CD1c-positive myeloid dendritic cell (primary cell): ENCODE results near the gene MMRN2.

Experiments used
- DNase-seq: peaks from one replicate; pipeline ENCODE4 v3.0.0-alpha.2; 2016; ENCODE audit errors: extremely low spot score

Gene MMRN2

DNA sequence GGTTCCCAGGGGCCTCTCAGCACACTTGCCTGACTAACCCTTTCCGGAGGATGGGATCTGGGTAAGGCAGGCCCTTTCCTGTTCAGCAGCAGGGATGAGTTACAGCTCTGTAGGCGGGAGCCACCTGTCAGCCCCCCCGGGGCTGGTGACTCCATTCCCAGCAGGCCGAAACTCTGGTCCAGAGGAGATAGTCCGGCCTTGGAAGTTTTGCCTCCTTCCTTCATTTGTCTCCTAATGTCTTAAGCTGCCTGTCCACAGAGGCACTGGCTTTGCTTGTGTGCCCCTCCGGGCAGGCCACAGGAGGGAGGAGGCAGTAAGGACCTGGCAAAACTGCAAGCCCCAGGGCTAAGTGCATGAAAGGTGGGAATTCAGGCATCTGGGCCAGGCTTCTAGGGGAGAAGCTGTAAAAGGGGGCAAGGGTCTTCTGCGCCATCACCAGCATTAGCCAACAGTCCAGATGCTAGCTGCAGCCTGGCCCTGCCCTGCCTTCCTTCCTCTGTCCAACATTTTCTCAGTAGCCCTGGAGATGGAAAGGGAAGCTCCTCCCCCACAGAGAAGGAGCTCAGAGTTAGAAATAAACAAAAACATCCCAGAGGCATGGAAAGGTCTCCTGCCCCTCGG is 12.1 kb upstream of the MMRN2 start:
- no peak for DNase-seq

DNA sequence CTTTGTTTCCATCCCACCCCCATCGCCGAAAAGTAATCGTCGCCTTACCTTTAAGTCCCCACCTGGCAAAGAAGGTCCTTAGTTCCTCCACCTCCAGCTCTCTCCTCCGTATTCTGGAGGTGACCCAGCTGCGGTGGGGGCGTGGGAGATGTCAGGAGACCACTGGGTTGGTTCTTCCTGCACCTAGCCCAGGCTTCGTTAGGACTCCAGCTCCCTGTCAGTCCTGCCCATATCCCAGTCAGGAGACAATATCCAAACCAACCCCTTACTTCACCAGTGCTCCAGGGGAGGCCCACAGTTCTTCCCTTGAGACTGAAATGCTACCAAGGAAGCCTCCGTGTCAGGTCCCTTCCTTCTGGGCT is 11.6 kb upstream of the MMRN2 start:
- DNase-seq: no peak

DNA sequence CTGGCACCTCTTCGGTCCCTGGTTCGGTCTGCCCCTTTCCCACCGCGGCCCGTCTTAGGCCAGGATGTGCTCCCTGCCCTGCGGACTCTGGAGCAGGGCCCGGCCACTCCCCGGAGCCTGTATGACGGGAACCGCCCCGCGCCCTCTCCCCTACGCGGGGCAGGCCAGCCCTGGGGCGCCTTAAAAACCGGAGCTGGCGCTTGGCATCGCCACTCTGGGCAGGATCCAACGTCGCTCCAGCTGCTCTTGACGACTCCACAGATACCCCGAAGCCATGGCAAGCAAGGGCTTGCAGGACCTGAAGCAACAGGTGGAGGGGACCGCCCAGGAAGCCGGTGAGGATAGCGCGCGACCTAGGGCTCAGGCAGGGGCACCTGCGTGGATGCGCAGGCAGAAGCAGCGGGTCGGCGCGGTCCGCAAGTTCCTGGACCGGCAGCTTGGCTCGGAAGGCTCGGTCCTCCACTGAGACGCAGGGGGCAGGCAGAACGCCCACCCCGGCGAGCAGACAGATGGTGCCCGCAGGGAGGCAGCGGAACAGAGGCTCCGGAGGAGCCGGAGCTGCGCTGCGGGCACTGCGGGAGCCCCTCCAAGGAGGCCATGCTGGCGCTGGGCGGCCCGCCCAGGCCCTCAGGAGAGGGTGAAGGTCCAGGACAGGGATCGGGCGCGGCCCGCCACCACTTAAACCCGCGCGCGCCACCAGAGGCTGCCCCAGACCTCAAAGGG is 11.0 kb upstream of the MMRN2 start, which contains the start of gene ADIRF:
Gene ADIRF (plus strand): TSS at position 212 of the 723 bp plus-strand sequence. CDS start 63 bp downstream, at position 275.
- DNase-seq: no peak

DNA sequence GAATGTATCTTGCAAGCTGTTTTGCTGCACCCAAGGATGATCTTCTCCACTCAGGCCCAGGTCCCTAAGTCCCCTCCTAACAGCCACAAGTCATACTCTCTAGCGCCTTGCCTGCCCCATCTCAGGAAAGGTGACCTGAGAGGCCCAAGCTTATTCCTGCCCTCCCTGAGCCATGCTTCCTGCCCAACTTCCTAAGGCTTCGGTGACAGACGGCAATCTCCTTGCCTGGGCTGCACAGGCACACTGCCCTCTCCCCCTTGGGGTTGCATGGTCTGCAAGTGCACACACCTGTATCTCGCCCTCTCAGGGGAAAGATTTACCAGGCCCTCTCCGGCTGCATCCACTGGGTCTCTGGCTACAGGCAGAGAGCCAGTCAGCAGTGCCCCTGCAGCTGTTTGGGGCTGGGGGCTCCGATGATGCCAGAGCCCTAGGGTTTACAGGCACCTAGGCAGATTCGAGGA is 10.1 kb upstream of the MMRN2 start:
- DNase-seq: no peak

DNA sequence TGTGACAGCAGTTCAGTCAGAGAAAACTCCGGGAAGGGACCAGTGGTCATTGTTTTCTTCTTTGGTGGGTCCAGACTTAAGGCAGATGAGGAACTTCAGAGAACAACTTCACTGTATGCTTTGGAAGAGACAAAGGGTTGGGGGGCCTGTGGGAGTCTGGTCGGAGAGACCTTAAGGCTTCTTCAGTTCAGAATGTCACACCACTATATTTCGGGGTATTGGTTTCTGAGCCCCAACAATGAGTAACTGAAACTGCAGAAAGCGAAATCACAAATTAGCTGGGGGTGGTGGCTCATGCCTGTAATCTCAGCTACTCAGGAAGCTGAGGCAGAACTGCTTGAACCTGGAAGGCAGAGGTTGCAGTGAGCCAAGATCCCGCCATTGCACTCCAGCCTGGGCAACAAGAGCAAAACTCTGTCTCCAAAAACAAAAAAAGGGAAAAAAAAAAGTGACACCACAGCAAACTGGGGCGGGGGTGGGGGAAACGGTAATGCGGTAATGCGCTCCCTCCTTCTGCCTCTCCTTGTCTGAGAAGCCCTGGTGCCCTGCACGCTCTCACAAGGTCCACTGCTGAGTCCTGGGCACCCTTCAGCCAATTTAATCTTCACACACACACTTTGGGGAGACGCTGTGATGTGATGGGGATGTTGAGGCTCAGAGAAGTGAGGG is 8.7 kb upstream of the MMRN2 start:
- no peak for DNase-seq

DNA sequence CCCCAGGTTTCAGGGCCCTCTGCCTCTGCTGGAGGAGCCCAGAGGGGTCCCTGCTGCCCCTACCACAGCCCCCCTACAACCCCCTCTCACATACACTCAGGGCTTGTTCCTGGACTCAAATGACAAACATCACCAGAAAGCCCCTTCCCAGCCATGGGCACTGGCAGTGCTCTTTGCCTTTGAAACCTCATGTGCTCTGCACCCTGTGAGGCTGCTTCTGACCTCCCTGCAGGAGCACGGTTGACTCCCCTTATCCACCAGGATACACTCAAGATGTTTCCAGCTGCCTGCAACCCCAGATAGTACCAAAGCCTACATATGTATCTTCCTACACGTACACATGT is 7.4 kb upstream of the MMRN2 start:
- DNase-seq: no peak

DNA sequence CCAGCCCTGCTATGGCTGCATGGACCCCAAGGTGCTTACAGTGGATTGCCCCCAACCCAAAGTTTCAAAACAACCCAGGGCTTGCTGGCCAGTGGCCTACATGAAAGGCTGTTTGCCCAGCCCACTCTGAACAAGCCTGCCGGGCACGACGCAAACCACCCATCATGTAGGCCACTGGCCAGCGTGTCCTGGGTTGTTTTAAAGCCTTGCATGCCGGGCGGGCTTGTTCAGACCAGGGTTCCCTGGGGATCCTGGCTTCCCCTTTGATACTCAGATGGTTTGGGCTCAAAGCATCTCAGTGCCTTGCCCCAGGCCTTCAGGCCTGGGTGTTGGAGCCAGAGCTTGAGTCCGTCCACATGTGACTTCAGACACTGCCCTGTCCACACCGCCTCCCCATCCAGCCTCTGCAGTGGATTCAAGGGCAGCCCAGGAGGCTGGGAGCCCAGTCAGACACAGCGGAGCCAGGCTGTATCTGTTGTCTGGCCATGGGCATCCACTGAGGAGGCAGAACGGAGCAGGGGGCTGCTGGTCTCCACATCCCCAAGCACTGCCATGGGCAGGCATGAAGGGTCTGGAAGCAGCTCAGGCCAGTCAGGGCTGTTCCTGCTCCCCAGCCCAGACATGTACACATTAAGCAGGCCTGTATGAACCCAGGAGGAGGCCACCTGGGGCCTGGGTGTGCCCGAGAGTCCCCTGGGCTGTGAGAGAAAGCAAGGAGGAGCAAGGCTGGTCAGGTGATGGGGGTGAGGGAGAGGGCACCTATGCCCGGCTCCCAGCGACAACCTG is 6.8 kb upstream of the MMRN2 start:
- no peak for DNase-seq

DNA sequence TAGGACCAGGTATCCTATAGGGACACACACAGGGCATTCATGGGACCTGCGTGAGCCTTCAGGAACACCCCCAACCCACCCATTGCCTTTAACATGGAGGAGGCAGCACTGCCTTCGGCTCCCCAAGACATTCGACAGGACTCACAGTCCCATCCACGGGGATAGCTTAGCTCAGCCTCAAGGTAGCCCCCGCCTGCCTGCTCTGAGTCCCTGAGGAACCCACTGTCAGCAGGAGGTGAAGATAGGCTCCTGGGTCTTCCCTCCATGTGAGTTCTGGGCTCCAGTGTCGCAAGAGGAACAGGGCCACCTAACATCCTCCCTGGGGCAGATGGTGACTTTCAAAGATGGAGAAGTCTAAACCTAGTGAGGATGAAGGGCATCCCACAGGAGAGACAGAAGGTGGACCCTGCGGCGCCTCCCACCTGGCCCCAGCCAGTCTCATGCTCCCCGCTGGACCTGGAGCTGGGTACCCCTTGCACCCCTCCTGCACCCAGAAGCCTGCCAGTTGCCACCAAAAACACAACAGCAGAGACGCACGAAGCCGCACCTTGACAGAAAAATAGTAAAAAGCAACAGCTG is 6.0 kb upstream of the MMRN2 start:
- no peak for DNase-seq

DNA sequence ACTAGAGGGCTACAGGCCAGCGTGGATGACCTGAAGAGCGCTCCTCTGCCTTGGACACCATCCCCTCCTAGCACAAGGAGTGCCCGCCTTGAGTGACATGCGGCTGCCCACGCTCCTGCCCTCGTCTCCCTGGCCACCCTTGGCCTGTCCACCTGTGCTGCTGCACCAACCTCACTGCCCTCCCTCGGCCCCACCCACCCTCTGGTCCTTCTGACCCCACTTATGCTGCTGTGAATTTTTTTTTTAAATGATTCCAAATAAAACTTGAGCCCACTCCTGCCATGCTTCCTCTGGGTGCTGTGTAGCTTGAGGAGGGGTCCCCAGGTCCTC is 5.5 kb upstream of the MMRN2 start:
- DNase-seq: no peak

DNA sequence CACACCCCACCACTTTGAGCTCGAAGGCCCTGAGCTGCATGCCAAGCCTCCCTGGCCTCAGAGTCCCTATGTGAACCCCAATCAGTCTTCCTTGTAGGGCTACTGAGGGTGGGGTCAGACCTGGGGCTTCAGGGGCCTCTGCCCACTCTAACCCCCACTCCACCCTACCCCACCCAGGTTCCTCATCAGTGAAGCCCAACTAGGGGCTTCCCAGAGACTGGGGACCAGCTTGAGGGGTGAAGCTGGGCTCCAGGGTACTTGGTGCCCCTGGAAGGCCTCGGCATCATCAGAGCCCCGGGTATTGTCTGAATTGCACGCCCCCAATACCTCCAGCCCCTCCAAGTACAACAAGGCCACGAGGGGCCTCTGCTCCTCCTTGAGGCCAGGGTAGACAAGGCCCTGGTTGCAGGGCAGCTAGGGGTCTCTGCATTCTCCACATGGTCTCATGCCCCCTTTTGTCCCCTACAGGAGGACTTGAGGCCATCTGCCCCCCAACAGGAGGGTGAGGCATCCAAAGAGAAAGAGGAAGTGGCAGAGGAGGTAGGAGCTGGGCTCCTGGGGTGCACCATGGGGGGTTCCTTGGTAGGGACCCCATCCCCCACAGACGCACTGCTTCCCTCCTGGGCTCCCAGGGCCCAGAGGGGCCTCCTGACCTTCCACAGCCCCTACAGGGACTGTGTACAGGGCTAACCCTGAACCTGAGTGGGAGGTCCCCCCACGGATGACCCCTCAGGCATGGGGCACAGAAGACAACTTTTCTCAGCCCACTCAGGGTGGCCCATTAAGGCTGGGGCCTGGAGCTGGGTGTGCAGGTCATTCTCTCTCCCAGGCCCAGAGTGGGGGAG is 4.9 kb upstream of the MMRN2 start:
- no peak for DNase-seq

DNA sequence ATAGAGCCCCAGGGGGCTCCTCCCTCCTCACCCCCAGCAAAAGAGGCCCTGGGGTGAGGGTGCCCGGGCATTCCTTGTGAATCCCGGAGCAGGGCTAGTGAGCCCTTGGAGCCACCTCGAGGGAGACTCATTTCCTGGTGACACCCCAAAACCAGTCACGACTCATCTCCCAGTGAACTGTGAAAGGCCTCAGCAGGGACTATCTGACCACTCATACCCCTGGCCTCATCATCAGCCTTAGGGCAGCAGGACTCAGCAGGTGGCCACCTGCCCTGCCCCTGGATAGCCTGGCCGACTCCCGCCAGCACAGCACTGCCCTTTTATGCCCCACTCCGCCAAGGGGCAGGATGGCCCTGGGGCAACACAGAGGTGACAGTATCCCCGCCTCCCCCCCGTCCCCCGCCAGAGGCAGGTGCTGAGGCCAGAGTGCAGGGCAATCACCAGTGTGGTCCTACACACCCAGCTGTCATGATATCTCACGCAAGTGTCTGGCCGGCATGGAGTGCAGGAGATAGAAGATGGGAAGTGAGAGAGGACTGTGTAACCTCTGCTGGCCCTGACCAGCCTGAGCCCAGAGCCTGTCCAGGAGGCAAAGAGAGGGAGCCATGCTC is 4.2 kb upstream of the MMRN2 start:
- no peak for DNase-seq

DNA sequence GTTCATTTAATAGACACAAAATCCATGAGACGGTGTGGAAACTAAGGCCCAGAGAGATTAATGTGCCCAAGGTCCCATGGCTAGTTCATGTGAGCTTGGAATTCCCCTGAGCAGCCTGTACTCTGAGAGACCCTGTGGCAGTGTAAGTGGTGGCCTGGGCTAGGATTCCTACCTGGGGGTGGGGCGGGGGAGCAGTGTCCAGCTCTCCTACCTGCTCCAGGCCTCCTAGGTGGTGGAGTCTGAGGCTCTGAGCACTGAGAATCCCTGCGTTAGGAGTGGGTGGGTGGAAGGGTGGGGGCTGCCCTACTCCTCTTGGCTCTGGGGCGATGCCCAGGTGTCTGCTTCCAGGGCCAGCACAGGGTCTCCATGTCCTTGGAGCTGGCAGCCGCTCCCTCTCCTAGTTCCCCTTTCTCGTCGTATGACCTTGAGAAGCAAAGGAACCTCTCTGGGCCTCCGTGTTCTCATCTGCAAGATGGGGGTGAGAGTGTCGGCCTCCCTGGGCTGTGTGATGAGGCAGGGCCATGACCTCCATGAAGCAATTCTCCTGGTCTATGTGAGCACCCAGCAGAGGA is 3.5 kb upstream of the MMRN2 start:
- DNase-seq: no peak

DNA sequence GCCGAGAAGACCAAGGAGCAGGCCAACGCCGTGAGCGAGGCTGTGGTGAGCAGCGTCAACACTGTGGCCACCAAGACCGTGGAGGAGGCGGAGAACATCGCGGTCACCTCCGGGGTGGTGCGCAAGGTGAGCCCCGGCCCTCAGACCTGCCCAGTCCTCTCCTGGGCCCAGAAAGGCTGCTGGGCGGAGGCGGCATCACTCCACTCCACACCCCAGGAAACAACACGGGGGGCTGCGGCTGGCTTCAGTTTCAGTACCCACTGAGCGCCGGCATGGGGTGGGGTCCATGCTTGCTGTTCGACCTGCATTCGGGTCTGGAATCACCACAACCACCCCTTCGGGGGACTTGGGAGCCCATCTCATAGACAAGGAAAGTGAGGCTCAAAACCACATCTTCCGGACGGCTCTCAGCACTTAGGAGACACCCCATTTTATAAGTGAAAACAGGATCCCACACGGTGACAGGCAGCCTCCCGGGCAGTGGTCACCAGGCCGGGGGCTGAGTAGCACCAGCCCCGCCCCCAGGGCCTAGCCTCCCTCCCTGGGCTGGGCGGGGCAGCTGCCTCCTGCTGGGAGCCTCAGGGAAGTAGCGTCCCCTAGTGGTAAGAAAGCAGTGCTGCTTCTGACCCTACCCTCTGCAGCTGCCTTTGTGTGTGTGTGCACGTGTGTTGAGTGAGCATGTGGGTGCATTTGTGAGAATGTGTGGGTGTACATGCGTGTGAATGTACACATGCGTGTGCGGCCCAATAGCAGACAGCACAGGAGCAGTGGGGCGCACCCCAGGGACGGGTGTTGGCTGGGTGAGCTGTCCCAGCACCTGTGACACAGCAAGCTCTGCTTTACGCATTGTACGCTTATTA is 2.8 kb upstream of the MMRN2 start:
- DNase-seq: peak; percentile 73

DNA sequence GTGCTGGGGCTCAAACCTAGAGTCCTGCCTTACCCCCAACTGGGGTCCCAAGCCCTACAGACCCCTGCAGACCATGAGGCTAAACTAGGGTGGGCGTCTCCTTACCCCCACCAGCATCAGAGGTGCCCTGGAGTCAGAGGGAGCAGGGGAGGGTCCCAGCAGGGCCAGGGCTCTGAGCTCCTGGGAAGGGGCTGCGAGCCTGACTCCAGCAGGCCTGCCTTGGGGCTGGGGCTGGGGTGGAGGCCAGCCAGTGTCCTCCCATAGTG is 2.3 kb upstream of the MMRN2 start:
- DNase-seq: no peak

DNA sequence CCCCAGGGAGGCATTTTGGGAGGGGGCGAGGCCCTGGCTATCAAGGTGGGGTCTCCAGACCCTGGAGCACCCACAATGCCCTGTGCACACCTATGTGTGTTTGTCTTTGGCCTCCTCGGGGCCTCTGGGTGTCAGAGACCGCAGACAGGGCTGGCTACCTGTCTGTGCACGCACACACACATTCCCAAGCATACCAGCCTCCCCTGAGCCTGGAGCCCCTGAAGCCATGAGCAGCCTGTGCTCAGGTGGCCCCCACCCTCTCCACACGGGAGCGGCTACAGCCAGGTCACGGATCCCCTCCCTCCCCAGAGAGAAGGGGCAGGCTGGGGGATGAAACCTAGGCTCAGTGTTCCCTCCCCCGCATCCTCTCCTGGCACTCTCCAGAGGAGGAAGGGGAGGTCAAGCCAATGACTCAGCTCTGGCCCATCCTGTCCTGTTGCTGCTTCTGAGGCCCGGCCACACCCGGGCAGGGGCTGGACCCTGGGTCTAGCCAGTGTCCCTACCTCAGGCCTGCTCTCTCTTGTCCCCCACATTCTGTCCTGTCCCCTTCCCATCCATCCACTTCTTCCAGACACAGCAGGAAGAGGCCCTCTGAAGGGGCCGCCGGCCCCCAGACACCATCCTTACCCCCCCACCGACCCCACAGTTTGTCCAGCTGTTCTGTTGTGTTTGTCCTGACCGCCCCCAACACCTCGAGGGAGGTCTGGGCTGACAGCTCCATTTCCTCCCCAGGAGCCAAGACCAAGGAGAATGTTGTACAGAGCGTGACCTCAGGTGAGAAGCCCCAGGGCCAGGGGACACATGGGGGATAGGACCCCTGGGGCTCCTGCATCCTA is 1.7 kb upstream of the MMRN2 start:
- DNase-seq: no peak

DNA sequence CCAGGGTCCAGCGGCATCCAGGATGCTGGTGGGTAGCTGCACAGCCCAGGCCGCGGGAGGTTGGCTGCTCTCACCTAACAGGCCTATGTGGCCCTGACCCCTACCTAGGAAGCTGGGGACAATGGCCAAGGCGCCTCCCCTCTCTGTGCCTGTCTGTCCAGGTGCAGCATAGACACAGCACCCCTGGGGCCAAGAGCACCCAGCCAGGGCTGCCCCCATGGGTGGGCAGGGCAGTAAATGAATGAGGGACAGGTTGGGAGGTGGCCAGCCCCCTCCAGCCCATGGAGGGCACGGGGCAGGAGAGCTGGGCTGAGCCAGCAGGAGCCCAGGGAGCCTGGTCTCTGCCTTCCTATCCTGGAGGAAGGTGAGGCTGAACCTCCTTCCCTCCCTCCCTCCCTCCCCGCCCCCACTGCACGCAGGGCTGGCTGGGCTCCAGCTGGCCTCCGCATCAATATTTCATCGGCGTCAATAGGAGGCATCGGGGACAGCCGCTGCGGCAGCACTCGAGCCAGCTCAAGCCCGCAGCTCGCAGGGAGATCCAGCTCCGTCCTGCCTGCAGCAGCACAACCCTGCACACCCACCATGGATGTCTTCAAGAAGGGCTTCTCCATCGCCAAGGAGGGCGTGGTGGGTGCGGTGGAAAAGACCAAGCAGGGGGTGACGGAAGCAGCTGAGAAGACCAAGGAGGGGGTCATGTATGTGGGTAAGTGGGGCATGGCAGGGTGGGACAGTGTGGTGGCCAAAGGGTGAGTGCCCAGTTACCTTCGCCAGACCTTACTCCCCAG is 893 bp upstream of the MMRN2 start, which contains the start of gene SNCG:
Gene SNCG (plus strand): TSS at position 484 of the 785 bp plus-strand sequence. CDS start 99 bp downstream, at position 583.
- DNase-seq: no peak

DNA sequence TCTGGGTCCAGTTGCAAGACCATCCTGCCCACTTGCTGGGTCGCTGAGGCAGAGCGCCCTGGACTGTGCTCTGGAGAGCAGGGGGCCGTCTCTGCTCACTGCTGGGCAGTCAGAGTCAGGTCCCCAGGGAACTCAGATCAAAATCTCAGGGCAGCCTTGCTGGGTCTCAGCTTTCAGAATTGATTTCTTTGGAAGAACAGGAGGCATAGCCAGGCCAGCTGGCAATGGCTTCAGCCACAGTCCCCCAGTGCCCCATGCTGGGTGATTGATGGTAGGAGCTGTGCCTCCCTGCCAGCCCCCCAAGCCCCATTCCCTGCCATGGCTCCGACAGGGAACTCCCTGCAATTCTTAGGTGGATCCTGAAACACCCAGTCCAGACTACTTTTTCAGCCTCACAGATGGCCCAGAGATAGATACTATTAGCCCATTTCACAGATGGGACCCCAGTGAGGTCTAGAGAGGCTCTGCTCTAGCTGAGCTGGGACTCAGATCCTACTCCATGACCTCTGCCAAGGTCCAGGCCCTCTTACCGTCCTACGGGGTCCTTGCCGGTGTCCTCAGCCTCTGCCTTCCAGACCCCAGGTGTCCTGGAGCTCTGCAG is 467 bp downstream of the MMRN2 start:
- DNase-seq: no peak
